ENCODE measurements around the gene EPHA1.

DNA sequence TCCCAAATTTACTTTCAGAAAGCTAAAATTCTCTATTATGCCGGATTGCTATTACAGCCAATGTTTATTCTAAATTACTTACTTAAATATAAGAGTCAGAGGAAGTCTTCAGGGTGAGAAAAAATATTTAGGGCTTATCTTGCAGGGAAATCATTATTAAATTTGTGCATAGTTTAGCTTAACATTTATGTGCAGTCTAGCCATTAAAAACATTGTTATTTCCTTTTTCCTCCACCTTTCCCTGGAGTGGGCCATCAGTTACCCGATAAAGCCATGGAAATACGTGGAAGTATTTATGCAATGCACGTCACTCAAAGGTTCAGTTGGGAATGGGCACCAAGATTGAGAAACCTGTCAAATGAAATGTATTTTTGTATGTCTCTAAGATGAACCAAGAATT, 25.1 kb upstream of the EPHA1 start:
- TF ChIP-seq CTCF (IDR thresholded peaks at IDR 0.05) = no peak
- TF ChIP-seq ZFX (IDR thresholded peaks at IDR 0.05; ENCODE audit: borderline replicate concordance) = no peak
